Suprapubic skin (tissue), 4 donors: Measurements from ENCODE around the gene XNDC1N. TPM values are rescaled to one million over a fixed set of nuclear protein-coding genes. Genes with fewer than 3 reads are reported as not detected.

ENCODE experiments used
- DNase-seq, 2 donors: peaks; one replicate each; pipeline ENCODE4 v3.0.0-alpha.2; 2019; ENCODE audit warnings: low spot score in 2 of 2
- H3K27ac ChIP-seq: fragments of 200-600 bp; sonication (generic); one replicate; pipeline ENCODE4 v1.5.1; 2019
- H3K27me3 ChIP-seq: fragments of 200-600 bp; sonication (generic); one replicate; pipeline ENCODE4 v1.5.1; 2019
- H3K36me3 ChIP-seq: fragments of 200-600 bp; sonication (generic); one replicate; pipeline ENCODE4 v1.5.1; 2019
- H3K4me1 ChIP-seq: fragments of 200-600 bp; sonication (generic); one replicate; pipeline ENCODE4 v1.5.1; 2019
- H3K4me3 ChIP-seq: fragments of 200-600 bp; sonication (generic); one replicate; pipeline ENCODE4 v1.5.1; 2019; ENCODE audit warnings: mild to moderate bottlenecking
- H3K9me3 ChIP-seq: fragments of 200-600 bp; sonication (generic); one replicate; pipeline ENCODE4 v1.5.1; 2019
- EP300 ChIP-seq: sonication (generic); formaldehyde crosslinking; IDR thresholded peaks from one replicate; pipeline ENCODE4 v1.6.1; 2017; ENCODE audit warnings: antibody characterized with exemption
- POLR2A ChIP-seq, 2 donors: fragments of 450-650 bp; IDR thresholded peaks; one replicate each; pipeline ENCODE4 v1.6.1; 2017; ENCODE audit warnings: antibody characterized with exemption in 2 of 2, mild to moderate bottlenecking in 2 of 2, moderate library complexity in 2 of 2
- POLR2AphosphoS5 ChIP-seq, 3 donors: sonication (generic); formaldehyde crosslinking; IDR thresholded peaks; one replicate each; pipeline ENCODE4 v1.6.1; 2017; ENCODE audit warnings: antibody characterized with exemption in 3 of 3
- WGBS: methylation state at CpG from one replicate; pipeline ENCODE4 v1.1.5; 2018; 5-methylcytosine and 5-hydroxymethylcytosine counted together
- total RNA-seq, 4 donors: library from RNA; depleted of rRNA; stranded (reverse); fragments of >200 nt; gene quantifications; one replicate each; pipeline ENCODE4 v1.1.0, GENCODE V29; 2016
- TF ChIP-seq, protein P1 (sequence below), 2 donors: fragments of 200-600 bp in 1 of 2; fragments of 450-650 bp in 1 of 2; sonication (generic) in 1 of 2; IDR thresholded peaks; one replicate each; pipeline ENCODE4 v1.5.1; 2016 to 2019; ENCODE audit warnings: antibody characterized with exemption in 2 of 2, mild to moderate bottlenecking in 1 of 2, moderate library complexity in 1 of 2

XNDC1N gene
- total RNA-seq, 4 donors from 2014 or later: 3.6 to 25.3 (median 5.2) TPM

DNA sequence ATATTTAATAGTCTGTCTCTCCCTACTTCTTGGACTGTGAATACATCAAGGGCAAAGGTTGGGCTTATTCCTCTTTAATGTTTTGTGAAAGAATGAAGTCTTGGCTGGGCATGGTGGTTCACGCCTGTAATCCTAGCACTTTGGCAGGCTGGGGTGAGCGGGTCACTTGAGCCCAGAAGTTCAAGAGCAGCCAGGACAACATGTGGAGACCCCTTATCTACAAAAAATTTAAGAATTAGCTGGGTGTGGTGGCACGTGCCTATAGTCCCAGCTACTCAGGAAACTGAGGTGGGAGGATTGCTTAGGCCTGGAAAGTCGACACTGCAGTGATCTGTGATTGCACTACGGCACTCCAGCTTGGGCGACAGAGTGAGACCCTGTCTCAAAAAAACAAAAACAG lies 20.6 kb upstream of the XNDC1N start:
- WGBS: 90% methylated on average over 6 of the region's 6 CpGs
- TF ChIP-seq POLR2AphosphoS5 (IDR thresholded peaks at IDR 0.05) (no peak), EP300 (no peak), POLR2A (IDR thresholded peaks at IDR 0.05) (no peak)
- TF ChIP-seq, protein P1, sequence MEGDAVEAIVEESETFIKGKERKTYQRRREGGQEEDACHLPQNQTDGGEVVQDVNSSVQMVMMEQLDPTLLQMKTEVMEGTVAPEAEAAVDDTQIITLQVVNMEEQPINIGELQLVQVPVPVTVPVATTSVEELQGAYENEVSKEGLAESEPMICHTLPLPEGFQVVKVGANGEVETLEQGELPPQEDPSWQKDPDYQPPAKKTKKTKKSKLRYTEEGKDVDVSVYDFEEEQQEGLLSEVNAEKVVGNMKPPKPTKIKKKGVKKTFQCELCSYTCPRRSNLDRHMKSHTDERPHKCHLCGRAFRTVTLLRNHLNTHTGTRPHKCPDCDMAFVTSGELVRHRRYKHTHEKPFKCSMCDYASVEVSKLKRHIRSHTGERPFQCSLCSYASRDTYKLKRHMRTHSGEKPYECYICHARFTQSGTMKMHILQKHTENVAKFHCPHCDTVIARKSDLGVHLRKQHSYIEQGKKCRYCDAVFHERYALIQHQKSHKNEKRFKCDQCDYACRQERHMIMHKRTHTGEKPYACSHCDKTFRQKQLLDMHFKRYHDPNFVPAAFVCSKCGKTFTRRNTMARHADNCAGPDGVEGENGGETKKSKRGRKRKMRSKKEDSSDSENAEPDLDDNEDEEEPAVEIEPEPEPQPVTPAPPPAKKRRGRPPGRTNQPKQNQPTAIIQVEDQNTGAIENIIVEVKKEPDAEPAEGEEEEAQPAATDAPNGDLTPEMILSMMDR (IDR thresholded peaks at IDR 0.05): no peak
- Histone ChIP-seq H3K27ac (no peak overlapping the region), H3K9me3 (no peaks in the 10 kb centered on the region), H3K4me3 (no peak overlapping the region), H3K27me3 (no peaks in the 10 kb centered on the region), H3K36me3 (no peaks in the 10 kb centered on the region), H3K4me1 (no peaks in the 10 kb centered on the region)
- no peak for DNase-seq

DNA sequence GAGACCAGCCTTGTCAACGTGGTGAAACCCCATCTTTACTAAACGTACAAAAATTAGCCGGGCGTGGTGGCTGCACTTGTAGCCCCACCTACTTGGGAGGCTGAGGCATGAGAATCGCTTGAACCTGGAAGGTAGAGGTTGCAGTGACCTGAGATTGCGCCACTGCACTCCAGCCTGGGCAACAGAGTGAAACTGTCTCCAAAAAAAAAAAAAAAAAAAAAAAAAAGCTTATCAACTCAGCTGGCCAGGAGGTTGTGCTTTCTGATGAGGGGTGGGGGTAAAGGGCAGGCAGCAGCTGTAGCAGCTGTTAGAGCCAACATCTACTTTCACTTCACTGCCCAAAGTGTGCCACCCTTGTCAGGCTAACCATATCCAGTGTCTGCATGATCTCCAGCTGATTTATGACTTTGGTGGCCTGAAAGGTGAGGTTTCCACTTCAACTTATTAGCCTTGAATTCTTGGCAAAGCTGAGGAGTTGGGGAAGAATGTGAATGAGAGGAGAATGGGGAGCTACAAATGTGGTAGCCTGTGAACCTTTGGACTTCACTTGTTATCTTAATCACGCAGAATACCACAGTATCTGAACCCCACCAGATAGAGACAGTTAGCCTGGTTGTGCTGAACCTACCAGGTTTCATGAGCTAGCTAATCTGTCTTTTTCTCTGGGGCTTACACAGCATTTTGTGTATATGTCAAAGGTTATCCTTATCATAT lies 20.1 kb upstream of the XNDC1N start:
- no peak for DNase-seq
- Histone ChIP-seq H3K4me1 (no peaks in the 10 kb centered on the region), H3K9me3 (no peaks in the 10 kb centered on the region), H3K27me3 (no peaks in the 10 kb centered on the region), H3K4me3 (no peak overlapping the region), H3K36me3 (no peaks in the 10 kb centered on the region), H3K27ac (no peak overlapping the region)
- TF ChIP-seq POLR2A (IDR thresholded peaks at IDR 0.05) (no peak), EP300 (no peak), POLR2AphosphoS5 (IDR thresholded peaks at IDR 0.05) (no peak)
- TF ChIP-seq, protein P1 (IDR thresholded peaks at IDR 0.05): no peak
- WGBS: 86% methylated on average over 7 of the region's 7 CpGs

DNA sequence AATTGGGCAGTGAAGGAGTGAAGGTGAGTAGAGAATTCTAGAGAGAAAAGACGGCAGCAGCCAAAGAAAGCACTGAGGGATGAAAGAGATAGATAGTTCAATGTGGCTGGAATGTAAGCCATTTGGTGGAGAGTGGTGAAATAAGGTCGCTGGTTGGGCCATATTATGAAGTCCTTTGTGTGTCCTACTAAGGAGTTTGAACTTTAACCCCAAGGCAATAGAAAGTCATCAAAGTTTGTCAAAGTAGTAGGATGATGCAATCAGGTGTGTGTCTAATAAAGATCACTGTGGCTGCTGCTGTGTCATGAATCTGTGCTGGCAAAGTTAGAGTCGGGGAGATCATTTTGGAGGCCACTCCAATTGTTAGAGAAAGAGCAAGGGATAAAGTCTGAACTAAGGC lies 19.1 kb upstream of the XNDC1N start:
- Histone ChIP-seq H3K4me1 (no peaks in the 10 kb centered on the region), H3K9me3 (no peaks in the 10 kb centered on the region), H3K4me3 (no peak overlapping the region), H3K27ac (no peak overlapping the region), H3K36me3 (no peaks in the 10 kb centered on the region), H3K27me3 (no peaks in the 10 kb centered on the region)
- WGBS: 89% methylated on average over 3 of the region's 3 CpGs
- TF ChIP-seq, protein P1 (IDR thresholded peaks at IDR 0.05): no peak
- TF ChIP-seq POLR2A (IDR thresholded peaks at IDR 0.05) (no peak), POLR2AphosphoS5 (IDR thresholded peaks at IDR 0.05) (no peak), EP300 (no peak)
- no peak for DNase-seq

DNA sequence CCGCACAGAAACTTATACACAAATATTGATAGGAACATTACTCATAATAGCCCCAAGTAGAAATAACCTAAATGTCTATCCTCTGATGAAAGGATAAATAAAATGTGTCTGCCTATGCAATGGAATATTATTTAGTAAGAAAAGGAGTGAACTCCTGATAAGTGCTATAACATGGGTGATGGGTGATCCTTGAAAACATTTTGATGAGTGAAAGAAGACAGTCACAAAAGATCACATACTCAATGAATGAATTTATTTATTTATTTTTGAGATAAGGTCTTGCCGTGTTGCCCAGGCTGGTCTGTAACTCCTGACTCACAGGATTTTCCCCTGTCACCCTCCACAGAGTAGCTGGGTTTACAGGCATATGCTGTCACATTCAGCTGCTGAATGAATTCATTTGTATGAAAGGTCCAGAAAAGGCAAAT lies 17.8 kb upstream of the XNDC1N start:
- no peak overlapping the region for H3K4me3 ChIP-seq
- 74% methylated on average over 2 of the region's 2 CpGs for WGBS
- H3K36me3 ChIP-seq: no peaks in the 10 kb centered on the region
- no peak for DNase-seq
- no peaks in the 10 kb centered on the region for H3K27me3 ChIP-seq
- H3K4me1 ChIP-seq: no peaks in the 10 kb centered on the region
- no peak overlapping the region for H3K27ac ChIP-seq
- H3K9me3 ChIP-seq: no peaks in the 10 kb centered on the region
- TF ChIP-seq EP300 (no peak), POLR2AphosphoS5 (IDR thresholded peaks at IDR 0.05) (no peak), POLR2A (IDR thresholded peaks at IDR 0.05) (no peak)
- TF ChIP-seq, protein P1 (IDR thresholded peaks at IDR 0.05): no peak

DNA sequence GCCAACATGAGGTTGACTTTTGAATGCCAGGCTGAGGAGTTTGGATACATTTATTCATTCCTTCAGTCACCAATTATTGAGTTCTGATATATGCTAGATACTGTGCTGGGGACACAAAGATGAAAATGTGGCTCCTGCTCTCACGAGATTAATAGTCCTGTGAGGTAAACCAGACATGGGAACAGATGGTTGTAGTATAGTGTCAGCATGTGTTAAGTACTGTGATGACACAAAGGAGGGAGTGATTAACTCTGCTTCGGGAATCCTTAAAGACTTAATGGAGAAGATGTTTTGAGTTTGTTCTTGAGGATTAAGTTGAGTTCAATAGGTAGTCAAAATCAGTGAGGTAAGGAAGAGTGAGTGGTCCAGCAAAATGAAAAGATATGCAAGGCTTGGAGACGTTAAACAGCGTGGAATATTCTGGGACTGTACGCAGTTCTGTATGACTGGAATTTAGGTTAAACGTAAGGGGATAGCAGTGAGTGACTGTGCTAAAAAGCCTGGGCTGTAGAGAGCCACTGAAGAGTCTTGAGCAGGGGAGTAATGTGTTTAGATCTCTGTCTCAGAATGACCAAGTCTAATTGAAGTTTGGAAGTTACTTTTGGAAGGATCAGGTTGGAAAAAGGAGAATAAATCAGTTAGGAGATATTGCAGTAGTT lies 12.3 kb upstream of the XNDC1N start:
- Histone ChIP-seq H3K4me3 (no peak overlapping the region), H3K4me1 (no peaks in the 10 kb centered on the region), H3K27ac (no peak overlapping the region), H3K27me3 (no peaks in the 10 kb centered on the region), H3K9me3 (no peaks in the 10 kb centered on the region), H3K36me3 (no peaks in the 10 kb centered on the region)
- no peak for DNase-seq
- 83% methylated on average over 6 of the region's 6 CpGs for WGBS
- TF ChIP-seq POLR2AphosphoS5 (IDR thresholded peaks at IDR 0.05) (no peak), POLR2A (IDR thresholded peaks at IDR 0.05) (no peak), EP300 (no peak)
- TF ChIP-seq, protein P1 (IDR thresholded peaks at IDR 0.05): no peak
